ENCODE measurements around the gene TGFA. TPM values are rescaled to one million over a fixed set of nuclear protein-coding genes. Genes with fewer than 3 reads are reported as not detected.

Gene TGFA
- total RNA-seq, 1 donor from 2014 or later: 1.4 TPM

DNA sequence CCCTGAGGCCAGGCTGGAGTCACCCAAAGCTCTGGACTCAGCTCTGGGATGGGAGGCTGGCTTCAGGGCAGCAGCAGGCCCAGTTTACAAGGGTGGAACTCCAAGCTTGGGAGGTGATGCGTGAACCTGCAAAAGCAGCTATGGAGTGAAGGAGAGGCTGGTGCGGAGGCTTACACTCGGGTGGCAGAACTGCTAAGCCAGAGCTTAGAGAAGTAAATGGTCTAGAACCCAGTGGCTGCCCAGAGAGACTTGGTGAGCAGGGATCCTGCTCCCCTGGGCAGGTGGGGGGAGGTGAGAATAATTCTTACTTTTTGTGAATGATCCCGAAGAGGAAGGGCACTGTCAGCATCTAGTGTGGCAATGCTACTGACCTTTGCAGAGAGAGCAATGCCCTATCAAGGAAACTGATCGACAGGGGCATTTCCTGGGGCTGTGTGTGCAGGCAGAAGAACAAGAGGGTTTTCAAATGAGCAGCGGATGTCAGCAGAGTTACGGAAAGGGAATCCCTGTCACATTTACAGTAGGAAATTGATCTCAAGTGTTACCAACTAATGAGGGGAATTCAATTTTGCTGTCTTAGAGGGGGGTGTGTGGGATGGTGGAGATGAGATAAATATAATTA is 80.4 kb downstream of the TGFA start:
- Mint-ChIP-seq H3K4me1 (ENCODE audit: low read depth, unreplicated experiment) (no peaks in the 10 kb centered on the region), H3K9me3 (ENCODE audit: unreplicated experiment) (no peaks in the 10 kb centered on the region), H3K27ac (ENCODE audit: unreplicated experiment) (no peak overlapping the region), H3K27me3 (ENCODE audit: low read depth, unreplicated experiment) (peaks cover 47% of the 10 kb centered on the region), H3K4me3 (ENCODE audit: unreplicated experiment) (no peak overlapping the region), H3K36me3 (ENCODE audit: low read depth, unreplicated experiment) (no peaks in the 10 kb centered on the region)
- H3K27ac ChIP-seq (ENCODE audit: low read depth, low read length): no peak overlapping the region
- no peak overlapping the region for H3K9ac ChIP-seq (ENCODE audit: low read length)
- no peaks in the 10 kb centered on the region for H4K20me1 ChIP-seq (ENCODE audit: insufficient read depth, low read length)
- H3K9me3 ChIP-seq (ENCODE audit: insufficient read depth, low read depth, low read length): no peaks in the 10 kb centered on the region
- H3K36me3 ChIP-seq (ENCODE audit: insufficient read depth, low read length): no peaks in the 10 kb centered on the region
- FAIRE-seq (no peak), DNase-seq (ENCODE audit: low read depth) (no peak)
- H3K79me2 ChIP-seq (ENCODE audit: insufficient read depth, low read length): no peaks in the 10 kb centered on the region
- no peaks in the 10 kb centered on the region for H3K4me1 ChIP-seq (ENCODE audit: insufficient read depth, low read length)
- no peak overlapping the region for H2AFZ ChIP-seq (ENCODE audit: low read depth, low read length)
- peaks cover 21% of the 10 kb centered on the region for H3K27me3 ChIP-seq (ENCODE audit: insufficient read depth, low read length)
- TF ChIP-seq CTCF (IDR thresholded peaks at IDR 0.05; ENCODE audit: insufficient read depth, low read depth, low read length) (no peak), EZH2 (IDR thresholded peaks at IDR 0.05; ENCODE audit: insufficient read depth, low read length) (no peak)
- no peak overlapping the region for H3K4me2 ChIP-seq (ENCODE audit: low read length)
- no peak overlapping the region for H3K4me3 ChIP-seq (ENCODE audit: insufficient read depth, low read depth, low read length)

GRCh38 chr2:70472221-70472890 is 81.3 kb downstream of the TGFA start:
- Histone ChIP-seq H3K4me3 (ENCODE audit: insufficient read depth, low read depth, low read length) (no peak overlapping the region), H3K4me1 (ENCODE audit: insufficient read depth, low read length) (no peaks in the 10 kb centered on the region), H3K4me2 (ENCODE audit: low read length) (no peak overlapping the region), H3K9me3 (ENCODE audit: insufficient read depth, low read depth, low read length) (no peaks in the 10 kb centered on the region), H3K9ac (ENCODE audit: low read length) (no peak overlapping the region), H2AFZ (ENCODE audit: low read depth, low read length) (no peak overlapping the region), H3K36me3 (ENCODE audit: insufficient read depth, low read length) (no peaks in the 10 kb centered on the region), H3K27ac (ENCODE audit: low read depth, low read length) (no peak overlapping the region), H3K27me3 (ENCODE audit: insufficient read depth, low read length) (peaks cover 18% of the 10 kb centered on the region), H4K20me1 (ENCODE audit: insufficient read depth, low read length) (no peaks in the 10 kb centered on the region), H3K79me2 (ENCODE audit: insufficient read depth, low read length) (no peaks in the 10 kb centered on the region)
- no peak for TF ChIP-seq CTCF (IDR thresholded peaks at IDR 0.05; ENCODE audit: insufficient read depth, low read depth, low read length)
- TF ChIP-seq EZH2 (IDR thresholded peaks at IDR 0.05; ENCODE audit: insufficient read depth, low read length): no peak
- FAIRE-seq (no peak), DNase-seq (ENCODE audit: low read depth) (no peak)
- no peaks in the 10 kb centered on the region for H3K4me1 Mint-ChIP-seq (ENCODE audit: low read depth, unreplicated experiment)
- no peaks in the 10 kb centered on the region for H3K9me3 Mint-ChIP-seq (ENCODE audit: unreplicated experiment)
- H3K4me3 Mint-ChIP-seq (ENCODE audit: unreplicated experiment): no peak overlapping the region
- H3K27ac Mint-ChIP-seq (ENCODE audit: unreplicated experiment): no peak overlapping the region
- no peaks in the 10 kb centered on the region for H3K36me3 Mint-ChIP-seq (ENCODE audit: low read depth, unreplicated experiment)
- H3K27me3 Mint-ChIP-seq (ENCODE audit: low read depth, unreplicated experiment): peaks cover 53% of the 10 kb centered on the region

GRCh38 chr2:70471129-70471528 is 82.5 kb downstream of the TGFA start:
- Histone ChIP-seq H2AFZ (ENCODE audit: low read depth, low read length) (no peak overlapping the region), H3K27ac (ENCODE audit: low read depth, low read length) (no peak overlapping the region), H4K20me1 (ENCODE audit: insufficient read depth, low read length) (no peaks in the 10 kb centered on the region), H3K79me2 (ENCODE audit: insufficient read depth, low read length) (no peaks in the 10 kb centered on the region), H3K27me3 (ENCODE audit: insufficient read depth, low read length) (peaks cover 17% of the 10 kb centered on the region), H3K9me3 (ENCODE audit: insufficient read depth, low read depth, low read length) (no peaks in the 10 kb centered on the region), H3K4me1 (ENCODE audit: insufficient read depth, low read length) (no peaks in the 10 kb centered on the region), H3K4me2 (ENCODE audit: low read length) (no peak overlapping the region), H3K9ac (ENCODE audit: low read length) (no peak overlapping the region), H3K36me3 (ENCODE audit: insufficient read depth, low read length) (no peaks in the 10 kb centered on the region), H3K4me3 (ENCODE audit: insufficient read depth, low read depth, low read length) (no peak overlapping the region)
- H3K27me3 Mint-ChIP-seq (ENCODE audit: low read depth, unreplicated experiment): peaks cover 53% of the 10 kb centered on the region
- H3K27ac Mint-ChIP-seq (ENCODE audit: unreplicated experiment): no peak overlapping the region
- FAIRE-seq: no peak
- no peaks in the 10 kb centered on the region for H3K4me1 Mint-ChIP-seq (ENCODE audit: low read depth, unreplicated experiment)
- no peak overlapping the region for H3K4me3 Mint-ChIP-seq (ENCODE audit: unreplicated experiment)
- TF ChIP-seq EZH2 (IDR thresholded peaks at IDR 0.05; ENCODE audit: insufficient read depth, low read length) (no peak), CTCF (IDR thresholded peaks at IDR 0.05; ENCODE audit: insufficient read depth, low read depth, low read length) (no peak)
- DNase-seq (ENCODE audit: low read depth): no peak
- H3K9me3 Mint-ChIP-seq (ENCODE audit: unreplicated experiment): no peaks in the 10 kb centered on the region
- no peaks in the 10 kb centered on the region for H3K36me3 Mint-ChIP-seq (ENCODE audit: low read depth, unreplicated experiment)

All from astrocyte (in vitro differentiated cells and primary cell).